ENCODE measurements around the gene DAPP1.

- TF ChIP-seq, protein P1, sequence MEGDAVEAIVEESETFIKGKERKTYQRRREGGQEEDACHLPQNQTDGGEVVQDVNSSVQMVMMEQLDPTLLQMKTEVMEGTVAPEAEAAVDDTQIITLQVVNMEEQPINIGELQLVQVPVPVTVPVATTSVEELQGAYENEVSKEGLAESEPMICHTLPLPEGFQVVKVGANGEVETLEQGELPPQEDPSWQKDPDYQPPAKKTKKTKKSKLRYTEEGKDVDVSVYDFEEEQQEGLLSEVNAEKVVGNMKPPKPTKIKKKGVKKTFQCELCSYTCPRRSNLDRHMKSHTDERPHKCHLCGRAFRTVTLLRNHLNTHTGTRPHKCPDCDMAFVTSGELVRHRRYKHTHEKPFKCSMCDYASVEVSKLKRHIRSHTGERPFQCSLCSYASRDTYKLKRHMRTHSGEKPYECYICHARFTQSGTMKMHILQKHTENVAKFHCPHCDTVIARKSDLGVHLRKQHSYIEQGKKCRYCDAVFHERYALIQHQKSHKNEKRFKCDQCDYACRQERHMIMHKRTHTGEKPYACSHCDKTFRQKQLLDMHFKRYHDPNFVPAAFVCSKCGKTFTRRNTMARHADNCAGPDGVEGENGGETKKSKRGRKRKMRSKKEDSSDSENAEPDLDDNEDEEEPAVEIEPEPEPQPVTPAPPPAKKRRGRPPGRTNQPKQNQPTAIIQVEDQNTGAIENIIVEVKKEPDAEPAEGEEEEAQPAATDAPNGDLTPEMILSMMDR (conservative IDR thresholded peaks at IDR 0.05 in 1 of 2, IDR thresholded peaks at IDR 0.05 in 1 of 2; ENCODE audit: low read depth in 1 of 2, low read length in 2 of 2), result no peak
- TF ChIP-seq EZH2 (IDR thresholded peaks at IDR 0.05; ENCODE audit: low read length, missing control alignments), result no peak
These were observed 43.9 kb downstream of the DAPP1 start for GRCh38 chr4:99860521-99860920.

Data from fibroblast of lung (primary cell).